ENCODE measurements around the gene MXD3. TPM values are rescaled to one million over a fixed set of nuclear protein-coding genes. Genes with fewer than 3 reads are reported as not detected.

MXD3 gene
- total and polyA plus RNA-seq, 4 experiments from 2014 or later: 0.28 to 17.3 (median 9.3) TPM

DNA sequence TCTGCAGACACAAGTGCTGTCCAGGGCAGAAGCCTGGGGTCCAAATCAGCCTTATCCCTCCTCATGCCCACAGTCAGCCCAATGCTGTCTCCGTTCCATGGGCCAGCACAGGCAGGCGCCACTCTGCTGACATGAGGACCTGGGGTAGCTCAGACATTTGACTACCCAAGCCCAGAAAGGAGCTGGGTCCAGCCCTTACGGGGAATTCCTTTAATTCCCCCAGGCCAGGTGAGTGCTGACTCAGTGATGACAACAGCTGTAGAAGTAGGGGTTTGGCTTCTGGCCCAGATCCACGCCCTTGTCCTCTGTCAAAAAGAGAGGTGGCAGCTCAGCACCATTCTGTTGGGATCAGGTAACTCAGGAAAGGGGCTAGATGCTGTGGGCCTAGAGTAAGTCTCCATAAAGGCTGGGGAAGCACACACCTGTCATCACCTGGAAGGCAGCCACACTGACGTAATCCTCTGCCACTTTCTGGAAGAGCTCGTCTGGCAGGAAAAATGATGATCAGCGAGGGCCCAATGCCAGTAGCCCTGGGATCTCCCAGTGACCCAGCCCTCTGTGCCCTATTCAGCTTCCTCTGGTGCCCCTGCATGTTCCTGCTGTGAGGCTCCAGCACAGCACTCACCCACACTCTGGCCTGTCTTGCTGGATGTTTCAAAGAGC, 10.1 kb downstream of the MXD3 start:
- peak in 1 of 5 donors; percentile 69 for DNase-seq
- peaks cover 3% of the 10 kb centered on the region for H3K36me3 ChIP-seq (ENCODE audit: insufficient read depth, low read length)
- H3K4me3 ChIP-seq (ENCODE audit: low read length in 2 of 2): no peak overlapping the region
- ChIA-PET POLR2A (ENCODE audit: partially characterized antibody) (interaction anchor here (0.6 to 5.1 kb wide), 6 partner anchors 9 to 168 kb away, joined by 3 to 31 read pairs (median 4); partner anchors contain the start of genes MXD3 and NSD1), CTCF (ENCODE audit: partially characterized antibody) (interaction anchor here (0.7 to 4.8 kb wide), 9 partner anchors 9 to 200 kb away, joined by 3 to 16 read pairs (median 4); partner anchors contain the start of gene MXD3)
- Mint-ChIP-seq H3K4me3 (peak overlapping the region; percentile 36 to 97 (median 92)), H3K9me3 (peaks cover 0 to 4% (median 0%) of the 10 kb centered on the region in 8 donors), H3K27me3 (no peaks in the 10 kb centered on the region), H3K27ac (peak overlapping the region; percentile 82 to 90 (median 89)), H3K36me3 (peaks cover 14 to 35% of the 10 kb centered on the region in 2 donors), H3K4me1 (peaks cover 47 to 84% (median 68%) of the 10 kb centered on the region in 4 donors)
- no peaks in the 10 kb centered on the region for H3K27me3 ChIP-seq (ENCODE audit: insufficient read depth, low read length)
- intact Hi-C loops (cut with micrococcal nuclease): loop anchor here (2.0 to 5.0 kb wide), 3 partner anchors 61 to 187 kb away; partner anchors contain the start of gene NSD1
- H3K4me1 ChIP-seq (ENCODE audit: insufficient read depth, low read length): peaks cover 65% of the 10 kb centered on the region
- H3K27ac ChIP-seq (ENCODE audit: low read depth, low read length): peak overlapping the region; percentile 51
- H3K9me3 ChIP-seq (ENCODE audit: control insufficient read depth in 1 of 2, low read length in 2 of 2): no peaks in the 10 kb centered on the region

DNA sequence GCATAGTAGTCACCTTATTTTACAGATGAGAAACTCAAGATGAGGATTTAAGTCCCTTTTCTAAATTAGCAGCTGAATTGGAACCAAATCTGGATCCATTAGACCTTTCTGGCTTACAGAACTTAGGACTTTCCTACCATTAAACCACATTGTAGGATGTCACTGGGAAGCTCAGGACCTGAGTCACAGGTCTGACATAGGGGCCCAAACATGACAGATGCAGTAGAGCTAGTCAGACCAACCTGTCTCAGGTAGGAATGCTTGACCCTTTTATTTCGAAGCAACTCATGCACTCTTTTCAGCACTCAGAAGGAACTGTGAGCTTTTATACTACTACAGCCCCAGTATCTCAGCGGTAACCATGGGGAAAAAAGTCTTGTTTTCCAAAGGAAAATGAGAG, 10.7 kb downstream of the MXD3 start:
- ChIA-PET CTCF (ENCODE audit: partially characterized antibody) (interaction anchor here (0.8 to 4.8 kb wide), 9 partner anchors 9 to 201 kb away, joined by 3 to 16 read pairs (median 4); partner anchors contain the start of gene MXD3), POLR2A (ENCODE audit: partially characterized antibody) (interaction anchor here (1.1 to 5.1 kb wide), 5 partner anchors 10 to 167 kb away, joined by 3 to 31 read pairs (median 4); partner anchors contain the start of genes MXD3 and NSD1)
- peak overlapping the region; percentile 63 to 98 (median 90) for H3K27ac Mint-ChIP-seq
- H3K4me1 Mint-ChIP-seq: peaks cover 51 to 84% (median 70%) of the 10 kb centered on the region in 4 donors
- peak overlapping the region in 7 of 8 donors; percentile 4 to 97 (median 75) for H3K4me3 Mint-ChIP-seq
- intact Hi-C loops (cut with micrococcal nuclease): loop anchor here (5.0 kb wide), 2 partner anchors 61 to 169 kb away; partner anchors contain the start of gene NSD1
- H3K4me3 ChIP-seq (ENCODE audit: low read length in 2 of 2): no peak overlapping the region
- H3K4me1 ChIP-seq (ENCODE audit: insufficient read depth, low read length): peaks cover 67% of the 10 kb centered on the region
- H3K9me3 Mint-ChIP-seq: peaks cover 0 to 4% (median 0%) of the 10 kb centered on the region in 8 donors
- no peaks in the 10 kb centered on the region for H3K27me3 Mint-ChIP-seq
- DNase-seq: no peak
- H3K27ac ChIP-seq (ENCODE audit: low read depth, low read length): peak overlapping the region; percentile 51
- no peaks in the 10 kb centered on the region for H3K9me3 ChIP-seq (ENCODE audit: control insufficient read depth in 1 of 2, low read length in 2 of 2)
- no peaks in the 10 kb centered on the region for H3K27me3 ChIP-seq (ENCODE audit: insufficient read depth, low read length)
- peaks cover 15 to 35% of the 10 kb centered on the region in 2 donors for H3K36me3 Mint-ChIP-seq
- H3K36me3 ChIP-seq (ENCODE audit: insufficient read depth, low read length): peaks cover 2% of the 10 kb centered on the region

DNA sequence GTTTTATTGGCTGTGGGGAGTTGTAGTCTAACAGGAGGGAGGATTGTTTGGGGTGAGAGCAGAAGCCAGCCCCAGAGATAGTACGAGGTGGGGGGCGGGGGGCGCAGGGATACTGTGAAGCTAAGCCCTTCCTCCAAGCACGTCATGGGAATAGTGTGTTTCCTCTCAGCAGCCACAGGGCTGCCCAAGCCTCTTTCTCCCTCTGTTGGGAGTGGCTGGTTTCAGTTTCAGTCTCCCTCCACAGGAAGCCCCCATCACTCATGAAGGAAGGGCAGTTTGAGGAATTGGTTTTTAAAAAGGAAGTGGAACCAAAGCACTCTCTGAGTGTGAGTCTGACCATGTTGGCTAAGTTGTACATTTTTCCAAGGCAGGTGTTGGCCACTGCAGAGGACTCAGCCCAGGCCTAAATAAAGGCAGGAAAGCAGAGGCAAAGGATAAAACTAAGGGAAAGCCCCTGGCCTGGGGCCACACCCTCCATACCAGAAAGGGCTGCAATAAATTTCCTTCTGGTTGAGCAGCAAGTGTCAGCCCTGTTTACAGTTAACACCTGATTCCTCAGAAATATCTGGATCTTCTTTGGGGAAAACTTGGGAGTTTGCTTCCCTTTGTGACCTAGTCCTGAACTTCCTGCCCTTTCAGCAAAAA, 11.3 kb downstream of the MXD3 start:
- H3K9me3 Mint-ChIP-seq: peaks cover 0 to 4% (median 0%) of the 10 kb centered on the region in 8 donors
- no peaks in the 10 kb centered on the region for H3K27me3 Mint-ChIP-seq
- no peak overlapping the region for H3K4me3 ChIP-seq (ENCODE audit: low read length in 2 of 2)
- peaks cover 8% of the 10 kb centered on the region for H3K36me3 ChIP-seq (ENCODE audit: insufficient read depth, low read length)
- H3K4me1 Mint-ChIP-seq: peaks cover 53 to 84% (median 71%) of the 10 kb centered on the region in 4 donors
- intact Hi-C loops (cut with micrococcal nuclease): loop anchor here (5.0 kb wide), 2 partner anchors 62 to 168 kb away; partner anchors contain the start of gene NSD1
- no peaks in the 10 kb centered on the region for H3K27me3 ChIP-seq (ENCODE audit: insufficient read depth, low read length)
- H3K27ac Mint-ChIP-seq: peak overlapping the region; percentile 89 to 98 (median 97)
- POLR2A ChIA-PET (ENCODE audit: partially characterized antibody): interaction anchor here (1.5 to 5.1 kb wide), 2 partner anchors 11 to 167 kb away, joined by 7 to 31 read pairs; partner anchors contain the start of genes MXD3 and NSD1
- H3K4me1 ChIP-seq (ENCODE audit: insufficient read depth, low read length): peaks cover 64% of the 10 kb centered on the region
- no peaks in the 10 kb centered on the region for H3K9me3 ChIP-seq (ENCODE audit: control insufficient read depth in 1 of 2, low read length in 2 of 2)
- H3K4me3 Mint-ChIP-seq: peak overlapping the region; percentile 65 to 97 (median 77)
- H3K27ac ChIP-seq (ENCODE audit: low read depth, low read length): peak overlapping the region; percentile 51
- peak; percentile 55 to 87 (median 60) for DNase-seq
- H3K36me3 Mint-ChIP-seq: peaks cover 16 to 35% of the 10 kb centered on the region in 2 donors
- CTCF ChIA-PET (ENCODE audit: partially characterized antibody): interaction anchor here (0.8 to 4.8 kb wide), 6 partner anchors 10 to 187 kb away, joined by 3 to 16 read pairs (median 6); partner anchors contain the start of gene MXD3

DNA sequence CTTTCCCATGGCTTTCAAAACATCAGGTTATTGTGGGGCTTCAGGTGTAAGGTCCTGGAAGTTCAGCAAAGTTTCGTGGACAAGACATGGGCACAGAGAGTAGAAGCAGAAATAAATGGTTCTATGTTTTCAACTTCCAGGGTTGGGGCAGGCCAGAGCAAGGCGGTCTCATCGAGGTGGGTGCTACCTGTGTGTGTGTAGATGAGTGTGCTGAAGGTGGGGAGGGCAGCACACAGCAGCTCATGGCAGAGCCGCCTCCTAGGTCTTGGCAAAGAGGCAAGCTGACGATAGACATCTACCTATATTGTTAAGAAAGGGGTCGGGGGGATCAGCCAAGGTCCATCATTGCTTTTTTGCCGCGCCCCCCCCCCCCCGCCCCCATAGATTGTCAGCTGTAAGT, 12.0 kb downstream of the MXD3 start:
- DNase-seq: no peak
- H3K27me3 ChIP-seq (ENCODE audit: insufficient read depth, low read length): no peaks in the 10 kb centered on the region
- H3K27me3 Mint-ChIP-seq: no peaks in the 10 kb centered on the region
- H3K4me3 ChIP-seq (ENCODE audit: low read length in 2 of 2): no peak overlapping the region
- H3K36me3 ChIP-seq (ENCODE audit: insufficient read depth, low read length): peaks cover 15% of the 10 kb centered on the region
- peak overlapping the region; percentile 51 for H3K27ac ChIP-seq (ENCODE audit: low read depth, low read length)
- peaks cover 18 to 35% of the 10 kb centered on the region in 2 donors for H3K36me3 Mint-ChIP-seq
- intact Hi-C loops (cut with micrococcal nuclease): loop anchor here (5.0 kb wide), 2 partner anchors 63 to 167 kb away; partner anchors contain the start of gene NSD1
- no peaks in the 10 kb centered on the region for H3K9me3 ChIP-seq (ENCODE audit: control insufficient read depth in 1 of 2, low read length in 2 of 2)
- POLR2A ChIA-PET (ENCODE audit: partially characterized antibody): interaction anchor here (5.1 kb wide), 1 partner anchor 11 kb away, joined by 31 read pairs; the partner anchor contains the start of gene MXD3
- CTCF ChIA-PET (ENCODE audit: partially characterized antibody): interaction anchor here (1.1 to 7.9 kb wide), 4 partner anchors 10 to 185 kb away, joined by 4 to 42 read pairs (median 10); no protein-coding TSS in a partner anchor
- peak overlapping the region in 3 of 8 donors; percentile 23 to 70 (median 36) for H3K4me3 Mint-ChIP-seq
- peaks cover 58% of the 10 kb centered on the region for H3K4me1 ChIP-seq (ENCODE audit: insufficient read depth, low read length)
- H3K9me3 Mint-ChIP-seq: peaks cover 0 to 7% (median 0%) of the 10 kb centered on the region in 8 donors
- peaks cover 51 to 84% (median 68%) of the 10 kb centered on the region in 4 donors for H3K4me1 Mint-ChIP-seq
- peak overlapping the region; percentile 86 to 98 (median 90) for H3K27ac Mint-ChIP-seq

DNA sequence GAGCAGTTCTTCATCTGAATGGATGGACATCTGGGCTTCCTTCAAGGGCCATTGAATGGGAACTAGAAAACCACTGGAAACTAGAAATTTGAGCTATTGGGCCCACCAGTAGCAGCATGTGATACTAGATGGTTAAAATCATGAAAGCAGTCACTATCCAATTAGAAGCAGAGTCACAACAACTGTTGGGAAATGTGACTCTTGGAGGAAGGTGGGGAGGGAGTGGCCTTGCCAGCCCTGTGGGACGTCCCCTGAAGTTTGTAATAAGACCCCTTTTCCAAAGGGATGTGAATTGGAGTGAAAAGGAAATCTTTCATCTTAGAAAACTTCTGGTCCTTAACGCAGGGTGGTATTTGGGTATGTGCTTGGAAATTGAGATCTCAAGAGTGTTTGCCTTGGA, 13.8 kb downstream of the MXD3 start:
- Mint-ChIP-seq H3K4me1 (peaks cover 47 to 71% (median 58%) of the 10 kb centered on the region in 4 donors), H3K27ac (peak overlapping the region in 4 of 7 donors; percentile 24 to 89 (median 53)), H3K4me3 (no peak overlapping the region), H3K27me3 (no peaks in the 10 kb centered on the region), H3K9me3 (peaks cover 0 to 6% (median 0%) of the 10 kb centered on the region in 8 donors), H3K36me3 (peaks cover 25 to 43% of the 10 kb centered on the region in 2 donors)
- Histone ChIP-seq H3K36me3 (ENCODE audit: insufficient read depth, low read length) (peaks cover 31% of the 10 kb centered on the region), H3K4me3 (ENCODE audit: low read length in 2 of 2) (no peak overlapping the region), H3K27ac (ENCODE audit: low read depth, low read length) (no peak overlapping the region), H3K27me3 (ENCODE audit: insufficient read depth, low read length) (no peaks in the 10 kb centered on the region), H3K9me3 (ENCODE audit: control insufficient read depth in 1 of 2, low read length in 2 of 2) (no peaks in the 10 kb centered on the region), H3K4me1 (ENCODE audit: insufficient read depth, low read length) (peaks cover 50% of the 10 kb centered on the region)
- intact Hi-C loops (cut with micrococcal nuclease): no loop called here
- POLR2A ChIA-PET (ENCODE audit: partially characterized antibody): interaction anchor here (5.1 kb wide), 1 partner anchor 13 kb away, joined by 31 read pairs; the partner anchor contains the start of gene MXD3
- DNase-seq: no peak
- CTCF ChIA-PET (ENCODE audit: partially characterized antibody): interaction anchor here (0.8 to 7.9 kb wide), 6 partner anchors 12 to 204 kb away, joined by 3 to 42 read pairs (median 4); no protein-coding TSS in a partner anchor

DNA sequence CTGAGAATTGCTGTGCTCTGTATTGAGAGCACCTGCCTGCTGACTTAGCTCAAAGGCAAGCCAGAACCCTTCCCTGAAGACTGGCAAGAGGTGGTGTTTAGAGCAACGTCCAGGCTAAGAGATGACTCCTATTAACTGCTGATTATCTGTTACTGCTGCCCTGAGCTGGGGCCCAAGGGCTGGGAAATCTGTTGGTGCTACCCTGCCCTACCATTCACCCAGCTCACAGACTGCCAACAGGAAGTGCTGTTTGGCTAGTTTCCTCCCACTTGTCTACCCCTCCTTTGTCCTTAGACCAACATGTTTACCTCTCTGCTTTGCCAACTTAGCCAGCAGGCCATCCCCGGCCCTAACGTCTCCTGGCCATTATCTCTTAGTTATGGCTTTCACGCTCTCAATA, 15.1 kb downstream of the MXD3 start:
- Histone ChIP-seq H3K27ac (ENCODE audit: low read depth, low read length) (no peak overlapping the region), H3K27me3 (ENCODE audit: insufficient read depth, low read length) (no peaks in the 10 kb centered on the region), H3K4me3 (ENCODE audit: low read length in 2 of 2) (no peak overlapping the region), H3K4me1 (ENCODE audit: insufficient read depth, low read length) (peaks cover 37% of the 10 kb centered on the region), H3K36me3 (ENCODE audit: insufficient read depth, low read length) (peaks cover 44% of the 10 kb centered on the region), H3K9me3 (ENCODE audit: control insufficient read depth in 1 of 2, low read length in 2 of 2) (no peaks in the 10 kb centered on the region)
- peak overlapping the region in 4 of 8 donors; percentile 17 to 61 (median 37) for H3K4me3 Mint-ChIP-seq
- ChIA-PET CTCF (ENCODE audit: partially characterized antibody) (interaction anchor here (1.2 to 7.9 kb wide), 3 partner anchors 13 to 183 kb away, joined by 6 to 42 read pairs (median 6); no protein-coding TSS in a partner anchor), POLR2A (ENCODE audit: partially characterized antibody) (interaction anchor here (0.7 to 1.1 kb wide), 2 partner anchors 11 to 13 kb away, joined by 3 read pairs; no protein-coding TSS in a partner anchor)
- H3K36me3 Mint-ChIP-seq: peaks cover 38 to 57% of the 10 kb centered on the region in 2 donors
- peaks cover 0 to 5% (median 0%) of the 10 kb centered on the region in 8 donors for H3K9me3 Mint-ChIP-seq
- H3K27ac Mint-ChIP-seq: peak overlapping the region; percentile 60 to 90 (median 84)
- intact Hi-C loops (cut with micrococcal nuclease): no loop called here
- H3K4me1 Mint-ChIP-seq: peaks cover 36 to 57% (median 47%) of the 10 kb centered on the region in 4 donors
- H3K27me3 Mint-ChIP-seq: no peaks in the 10 kb centered on the region
- peak in 1 of 5 donors; percentile 38 for DNase-seq
